ENCODE results near the gene BPGM.

BPGM gene

GRCh38 chr7:134723892-134724291, 77.2 kb downstream of the BPGM start:
- DNase-seq: no peak

- no peak for DNase-seq
Measured at GRCh38 chr7:134724606-134725005, 78.0 kb downstream of the BPGM start.

- no peak for DNase-seq
Measured at GRCh38 chr7:134726581-134726980, 79.9 kb downstream of the BPGM start.

GRCh38 chr7:134727711-134728110, 81.1 kb downstream of the BPGM start:
- no peak for DNase-seq
